Measurements from ENCODE around the gene FBXW4.

The FBXW4 gene

GRCh38 chr10:101587725-101588653 is 107.0 kb downstream of the FBXW4 start, which contains the start of the genes DPCD and POLL:
Gene DPCD, plus strand, starts transcription at chr10:101588321. Its CDS starts 16 bp downstream, at chr10:101588337.
Gene POLL, minus strand, starts transcription at chr10:101588257. Its CDS starts 897 bp downstream, at chr10:101587360.
- DNase-seq (ENCODE audit: low read depth in 2 of 2) = peak; percentile 83 to 91

DNA sequence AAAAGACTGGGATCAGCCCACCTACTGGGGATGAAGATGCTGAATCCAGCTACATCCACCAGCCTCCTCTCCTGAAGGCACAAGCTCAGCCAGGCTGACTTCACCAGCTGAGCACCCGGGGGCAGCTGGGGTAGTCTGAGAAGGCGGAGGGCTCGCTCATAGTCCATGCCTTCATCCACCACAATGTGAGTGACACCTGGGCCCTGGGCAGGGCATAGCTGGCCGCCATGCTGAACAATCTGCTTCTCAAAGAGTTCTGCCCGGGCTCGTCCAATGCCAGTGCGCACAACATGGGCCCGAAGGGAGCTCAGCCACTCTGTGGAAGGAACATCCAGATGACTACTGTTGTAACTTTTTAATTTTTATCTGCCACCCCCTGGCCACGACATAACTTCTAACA is 109.1 kb downstream of the FBXW4 start:
- no peak for DNase-seq (ENCODE audit: low read depth in 2 of 2)

DNA sequence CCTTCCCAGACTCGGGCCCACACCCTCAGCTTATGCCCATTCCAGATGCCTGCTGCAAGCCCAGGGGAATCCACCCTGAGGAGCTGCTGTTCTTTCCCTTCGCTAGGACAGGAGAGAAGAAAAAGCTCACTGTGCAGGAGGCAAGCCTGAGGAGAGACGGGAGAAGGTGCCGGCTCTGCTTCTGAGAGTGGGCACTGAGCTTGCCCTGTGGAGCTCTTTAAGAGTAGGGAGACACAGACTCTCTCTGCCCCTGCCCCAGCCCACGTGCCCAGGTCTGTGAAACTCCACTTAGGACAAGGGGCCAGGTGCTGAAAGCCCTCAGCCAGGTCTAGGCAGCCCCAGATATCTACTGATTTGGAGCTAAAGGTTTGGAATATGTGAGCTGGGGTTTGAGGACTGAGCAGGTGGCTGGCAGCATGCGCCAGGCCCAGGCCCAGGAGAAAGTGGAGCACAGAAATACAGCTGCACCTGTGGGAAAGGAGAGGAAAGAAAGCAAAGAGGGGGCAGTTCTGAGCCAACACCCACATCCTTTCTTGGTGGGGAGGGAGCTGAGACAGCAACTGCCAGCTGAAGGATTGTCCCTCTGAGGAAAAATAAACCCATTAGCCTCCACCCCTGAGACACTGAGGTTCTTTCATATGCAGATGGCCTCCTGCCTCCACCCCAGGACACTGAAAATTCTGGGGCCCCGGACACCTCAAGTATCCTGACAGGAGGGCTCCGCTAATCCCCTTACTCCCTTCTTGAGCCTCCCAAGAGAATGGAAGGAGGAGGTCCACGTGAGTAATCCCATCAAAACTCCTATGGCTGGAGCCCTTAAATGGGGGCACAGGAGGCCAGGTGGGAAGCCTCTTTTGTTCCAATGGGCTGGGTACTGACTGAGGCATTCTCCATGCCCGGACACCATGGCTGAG is 114.2 kb downstream of the FBXW4 start:
- no peak for DNase-seq (ENCODE audit: low read depth in 2 of 2)

DNA sequence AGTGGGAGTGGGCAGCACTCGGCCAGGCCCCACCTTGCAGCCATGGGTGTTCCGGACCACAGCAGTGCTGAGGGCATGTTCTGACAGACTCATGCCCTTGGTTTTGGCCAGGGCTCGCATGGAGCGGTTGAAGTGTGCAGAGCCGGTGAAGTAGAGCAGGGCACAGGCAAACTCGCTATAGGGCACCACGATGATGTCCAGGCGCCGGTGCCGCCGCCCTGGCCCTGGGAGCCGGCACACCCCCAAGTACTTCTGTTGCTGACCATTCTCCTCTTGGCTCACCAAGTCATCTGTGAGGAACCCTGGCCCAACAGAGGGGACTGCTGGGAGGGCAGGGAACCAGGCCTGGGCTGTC is 115.5 kb downstream of the FBXW4 start:
- DNase-seq (ENCODE audit: low read depth in 2 of 2) = no peak

DNA sequence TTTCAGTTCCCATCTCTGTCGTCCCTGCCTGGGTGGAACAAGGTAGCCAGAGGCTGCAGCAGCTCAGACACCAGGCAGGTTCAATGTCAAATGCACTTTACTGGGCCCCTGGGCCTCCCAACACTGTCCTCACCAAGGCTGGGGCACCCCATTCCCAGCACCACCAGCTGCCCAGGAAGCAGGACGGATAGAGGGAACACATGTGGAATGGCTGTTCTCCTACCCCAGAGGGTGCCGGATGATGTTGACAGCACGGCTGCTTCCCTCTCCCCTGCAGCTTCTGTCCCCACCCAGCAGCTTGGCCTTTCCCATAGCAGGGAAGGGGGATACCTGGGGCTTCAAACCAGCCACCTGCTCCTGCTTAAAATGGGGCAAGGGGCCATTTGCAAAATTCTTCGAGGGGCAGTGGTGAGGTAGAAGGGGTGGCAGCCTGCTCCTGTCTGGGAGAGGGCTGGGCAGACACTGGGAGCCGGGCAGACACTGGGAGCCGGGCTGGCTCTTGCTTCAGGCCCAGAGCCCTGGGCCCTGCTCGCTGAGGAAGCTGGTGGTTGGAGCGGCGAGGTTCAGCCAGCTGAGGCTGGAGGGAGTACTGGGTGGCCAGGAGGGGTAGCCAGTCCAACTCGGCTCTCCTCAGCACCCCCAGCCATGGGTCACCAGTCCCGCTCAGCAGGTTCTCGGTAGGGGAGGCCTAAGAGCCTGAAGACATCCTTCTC is 116.0 kb downstream of the FBXW4 start:
- no peak for DNase-seq (ENCODE audit: low read depth in 2 of 2)

GRCh38 chr10:101578192-101578591 is 116.8 kb downstream of the FBXW4 start:
- DNase-seq (ENCODE audit: low read depth in 2 of 2) = no peak

DNA sequence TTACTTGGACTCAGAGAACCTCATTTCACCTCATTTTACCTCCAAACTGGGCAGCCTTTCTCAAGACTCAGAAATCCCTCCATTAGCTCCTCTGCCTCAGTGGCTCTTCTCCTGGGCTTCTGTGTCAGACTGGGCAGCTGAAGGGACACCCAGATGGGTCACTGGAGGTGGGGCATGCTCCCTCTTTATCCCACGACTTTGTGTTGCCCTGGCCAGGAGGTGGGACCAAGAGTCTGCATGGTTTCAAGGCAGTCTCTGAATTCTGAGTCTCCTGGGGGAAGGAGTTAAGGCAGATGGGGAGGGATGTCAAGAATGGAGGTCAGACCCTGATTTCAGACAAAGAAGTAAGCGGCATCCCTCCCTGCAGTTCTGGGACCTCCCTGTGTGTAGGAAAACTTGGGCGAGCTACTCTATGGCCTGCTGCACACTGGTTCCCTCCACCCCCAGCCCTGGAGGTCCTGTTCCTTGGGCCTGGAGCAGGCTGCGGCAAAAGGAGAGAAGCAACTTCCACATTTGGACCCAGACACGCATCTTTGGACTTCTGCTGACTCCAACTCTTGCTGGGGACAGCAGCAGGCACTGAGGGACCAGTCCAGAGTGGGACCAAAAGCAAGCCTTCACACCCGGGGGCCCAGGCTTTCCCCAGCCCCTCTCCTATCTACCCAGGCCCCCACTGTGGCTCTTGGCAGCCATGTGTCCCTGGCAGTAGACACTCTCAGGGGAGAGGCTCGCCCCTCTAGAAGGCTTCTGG is 117.7 kb downstream of the FBXW4 start:
- DNase-seq (ENCODE audit: low read depth in 2 of 2) = no peak

DNA sequence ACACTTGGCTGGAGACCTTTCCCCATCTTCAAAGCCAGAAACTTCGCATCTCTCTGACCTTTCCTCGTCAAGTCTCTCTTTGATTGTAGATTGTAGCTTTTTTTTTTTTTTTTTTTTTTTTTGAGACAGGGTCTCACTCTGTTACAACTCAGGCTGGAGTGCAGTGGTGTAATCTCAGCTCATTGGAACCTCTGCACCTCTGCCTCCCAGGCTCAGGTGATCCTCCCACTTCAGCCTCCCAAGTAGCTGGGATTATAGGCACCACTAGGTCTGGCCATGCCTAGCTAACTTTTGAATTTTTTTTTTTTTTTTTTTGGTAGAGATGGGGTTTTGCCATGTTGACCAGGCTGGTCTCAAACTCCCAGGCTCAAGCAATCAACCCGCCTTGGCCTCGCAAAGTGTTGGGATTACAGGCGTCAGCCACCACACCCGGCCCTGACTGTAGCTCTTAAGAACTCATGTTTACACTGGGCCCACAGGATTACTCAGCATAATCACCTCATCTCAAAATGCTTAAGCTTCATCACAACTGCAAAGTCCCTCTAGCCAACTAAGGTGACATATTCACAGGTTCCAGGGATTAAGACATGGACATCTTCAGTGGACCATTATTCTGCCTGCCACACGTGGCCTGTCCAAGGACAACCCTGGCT is 118.6 kb downstream of the FBXW4 start:
- no peak for DNase-seq (ENCODE audit: low read depth in 2 of 2)

GRCh38 chr10:101575580-101576210 is 119.3 kb downstream of the FBXW4 start:
- no peak for DNase-seq (ENCODE audit: low read depth in 2 of 2)

DNA sequence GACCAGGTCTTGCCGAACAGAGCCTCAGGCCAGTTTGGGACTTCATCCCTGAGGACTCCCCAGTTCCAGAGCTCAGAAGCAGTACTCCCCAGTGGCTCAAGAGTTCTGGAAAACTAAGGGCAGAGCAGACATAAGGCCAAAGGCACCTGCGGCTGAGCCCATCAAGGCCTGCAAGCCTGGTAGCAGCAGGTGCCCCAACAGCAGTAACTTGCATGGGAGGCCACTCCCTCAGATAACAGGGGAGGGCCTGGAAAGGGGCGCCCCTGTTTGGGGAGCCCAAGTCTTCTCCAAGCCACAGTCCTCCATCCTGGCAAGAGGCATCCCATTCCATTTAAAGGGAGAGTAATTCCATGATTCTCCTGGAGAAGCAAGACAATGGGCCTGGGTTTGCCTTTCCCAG is 119.9 kb downstream of the FBXW4 start:
- DNase-seq (ENCODE audit: low read depth in 2 of 2) = no peak

GRCh38 chr10:101573885-101574753 is 120.9 kb downstream of the FBXW4 start:
- no peak for DNase-seq (ENCODE audit: low read depth in 2 of 2)

GRCh38 chr10:101572785-101573184 is 122.2 kb downstream of the FBXW4 start:
- DNase-seq (ENCODE audit: low read depth in 2 of 2) = no peak

DNA sequence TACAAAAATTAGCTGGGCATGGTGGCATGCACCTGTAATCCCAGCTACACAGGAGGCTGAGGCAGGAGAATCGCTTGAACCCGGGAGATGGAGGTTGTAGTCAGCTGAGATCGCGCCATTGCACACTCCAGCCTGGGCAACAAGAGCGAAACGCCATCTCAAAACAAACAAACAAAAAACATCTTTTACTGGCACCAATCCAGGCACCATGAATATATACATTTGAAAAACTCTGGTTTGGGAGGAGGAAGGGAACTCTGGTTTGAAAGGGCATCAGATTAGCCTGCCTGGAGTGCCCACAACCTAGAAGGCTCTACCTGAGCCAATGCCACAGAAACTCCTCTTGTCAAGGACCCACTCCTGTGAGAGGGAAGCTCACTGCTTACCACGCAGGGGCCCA is 122.8 kb downstream of the FBXW4 start:
- no peak for DNase-seq (ENCODE audit: low read depth in 2 of 2)

DNA sequence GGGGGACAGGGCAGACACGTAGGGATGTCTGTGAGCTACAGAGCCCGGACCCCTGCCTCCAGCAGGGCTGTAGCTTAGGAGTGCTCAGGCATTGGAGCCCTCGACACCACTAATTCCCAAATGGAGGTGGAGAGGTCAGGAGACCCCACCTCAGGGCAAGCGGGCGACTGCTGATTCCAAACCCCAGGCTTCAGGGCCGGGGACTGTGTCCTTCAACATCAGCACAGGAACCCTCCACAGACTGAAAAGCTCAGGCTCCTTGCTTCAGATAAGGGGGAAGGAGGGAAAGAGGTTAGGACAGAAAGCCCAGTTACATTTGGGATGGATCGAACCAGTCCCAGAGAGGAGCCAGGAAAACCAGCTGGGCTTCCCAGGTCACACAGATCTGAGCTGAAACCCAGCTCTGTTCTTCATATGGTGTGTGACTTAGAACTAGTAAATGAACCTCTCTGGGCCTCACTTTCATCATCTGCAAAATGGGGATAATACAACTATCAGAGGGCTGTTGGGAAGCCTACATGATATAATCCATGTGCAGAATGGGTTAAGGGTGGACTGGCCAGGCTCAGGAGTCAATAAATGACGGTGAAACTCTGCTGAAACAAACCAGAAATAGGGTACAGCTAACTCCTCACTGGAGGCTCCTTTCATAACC is 123.6 kb downstream of the FBXW4 start:
- no peak for DNase-seq (ENCODE audit: low read depth in 2 of 2)

GRCh38 chr10:101570428-101571270 is 124.3 kb downstream of the FBXW4 start:
- DNase-seq (ENCODE audit: low read depth in 2 of 2) = no peak

GRCh38 chr10:101569622-101570427 is 125.1 kb downstream of the FBXW4 start:
- DNase-seq (ENCODE audit: low read depth in 2 of 2) = peak; percentile 56 to 73

DNA sequence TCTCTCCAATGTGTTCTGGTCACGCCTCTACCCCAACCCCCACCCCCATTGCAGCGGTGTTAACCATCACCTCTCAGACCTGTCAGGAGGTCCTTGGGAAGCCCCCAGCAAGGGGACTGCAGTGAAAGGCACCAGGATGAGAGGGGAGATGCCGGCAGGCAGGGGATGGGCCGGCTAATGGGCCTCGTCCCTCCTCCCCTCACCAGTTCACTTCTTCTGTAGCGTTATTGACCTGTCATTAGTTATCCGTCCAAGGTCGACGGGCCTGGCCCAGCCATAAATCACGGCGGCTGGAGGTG is 125.7 kb downstream of the FBXW4 start:
- DNase-seq (ENCODE audit: low read depth in 2 of 2) = no peak

Measured in stimulated activated CD4-positive, alpha-beta T cell treated with anti-CD3 and anti-CD28 coated beads, Interleukin-15, amount 100 ng/mL, for 48 hours (primary cell).